ENCODE data around the gene OXA1L.

DNA sequence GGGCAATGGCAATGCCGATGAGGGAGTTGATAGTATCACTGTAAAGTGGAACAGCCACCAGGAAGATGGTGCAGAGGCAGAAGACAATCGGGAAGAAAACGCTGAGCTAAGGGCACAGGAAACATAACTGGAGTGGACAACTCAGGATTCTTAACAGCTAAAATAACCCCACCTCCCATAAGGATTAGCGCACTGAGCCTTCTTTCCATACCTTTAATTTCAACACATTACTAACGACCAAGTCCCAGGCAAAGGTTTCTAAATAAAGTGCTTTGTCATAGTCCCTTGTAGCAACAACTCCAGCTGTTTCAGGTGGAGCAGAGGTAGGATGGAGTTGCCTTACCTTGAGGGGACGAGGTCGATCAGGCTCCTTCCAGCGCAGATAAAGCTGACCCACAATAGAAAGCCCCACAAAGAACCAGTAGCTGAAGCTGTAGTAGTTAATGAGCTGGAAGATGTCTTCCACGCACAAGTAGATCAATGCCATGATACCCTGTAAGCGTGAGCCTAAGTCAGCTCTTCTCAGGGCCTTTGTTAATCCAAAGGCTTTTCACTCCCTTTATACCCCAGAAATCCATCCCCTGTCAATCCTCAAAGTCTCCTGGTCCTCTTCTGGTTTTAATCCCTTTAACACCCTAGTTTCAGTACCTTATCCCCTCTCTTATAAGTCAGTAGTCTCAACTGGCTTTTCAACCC, 7.7 kb downstream of the OXA1L start:
- TF ChIP-seq CTCF (IDR thresholded peaks at IDR 0.05; ENCODE audit: low read depth, low read length, missing input control) (no peak), SP1 (IDR thresholded peaks at IDR 0.05) (no peak), RAD21 (IDR thresholded peaks at IDR 0.05) (no peak), REST (IDR thresholded peaks at IDR 0.05) (no peak)
